Adipocyte (in vitro differentiated cells): Measurements from ENCODE around the gene QSER1.
"Not testable (repeated sequence)": the region's sequence is repeated elsewhere in the genome, so short reads cannot be mapped to it uniquely, and the experiment has no call there.

Experiments used
- DNase-seq: peaks from one replicate; pipeline ENCODE4 v3.0.0-alpha.2; 2015; ENCODE audit warnings: low read depth
- H3K27me3 ChIP-seq: replicated peaks from 2 replicates; pipeline ENCODE4 v1.7.0; 2013; ENCODE audit warnings: mild to moderate bottlenecking, low read length, moderate library complexity; ENCODE audit not compliant: control insufficient read depth, insufficient read depth
- H3K36me3 ChIP-seq: 2 replicates; pipeline ENCODE4 v1.7.0; 2013; ENCODE audit warnings: low read length, mild to moderate bottlenecking, moderate library complexity; ENCODE audit not compliant: control insufficient read depth, insufficient read depth, severe bottlenecking
- H3K4me1 ChIP-seq: 2 replicates; pipeline ENCODE4 v1.7.0; 2013; ENCODE audit warnings: mild to moderate bottlenecking, low read length, moderate library complexity; ENCODE audit not compliant: control insufficient read depth, insufficient read depth
- H3K4me3 ChIP-seq: 2 replicates; pipeline ENCODE4 v1.7.0; 2013; ENCODE audit warnings: mild to moderate bottlenecking, low read length, moderate library complexity
- H3K9ac ChIP-seq: 2 replicates; pipeline ENCODE4 v1.7.0; 2013; ENCODE audit warnings: mild to moderate bottlenecking, low read length, moderate library complexity
- H3K9me3 ChIP-seq: 2 replicates; pipeline ENCODE4 v1.7.0; 2013; ENCODE audit warnings: mild to moderate bottlenecking, low read length, moderate library complexity; ENCODE audit not compliant: control insufficient read depth

The QSER1 gene

DNA sequence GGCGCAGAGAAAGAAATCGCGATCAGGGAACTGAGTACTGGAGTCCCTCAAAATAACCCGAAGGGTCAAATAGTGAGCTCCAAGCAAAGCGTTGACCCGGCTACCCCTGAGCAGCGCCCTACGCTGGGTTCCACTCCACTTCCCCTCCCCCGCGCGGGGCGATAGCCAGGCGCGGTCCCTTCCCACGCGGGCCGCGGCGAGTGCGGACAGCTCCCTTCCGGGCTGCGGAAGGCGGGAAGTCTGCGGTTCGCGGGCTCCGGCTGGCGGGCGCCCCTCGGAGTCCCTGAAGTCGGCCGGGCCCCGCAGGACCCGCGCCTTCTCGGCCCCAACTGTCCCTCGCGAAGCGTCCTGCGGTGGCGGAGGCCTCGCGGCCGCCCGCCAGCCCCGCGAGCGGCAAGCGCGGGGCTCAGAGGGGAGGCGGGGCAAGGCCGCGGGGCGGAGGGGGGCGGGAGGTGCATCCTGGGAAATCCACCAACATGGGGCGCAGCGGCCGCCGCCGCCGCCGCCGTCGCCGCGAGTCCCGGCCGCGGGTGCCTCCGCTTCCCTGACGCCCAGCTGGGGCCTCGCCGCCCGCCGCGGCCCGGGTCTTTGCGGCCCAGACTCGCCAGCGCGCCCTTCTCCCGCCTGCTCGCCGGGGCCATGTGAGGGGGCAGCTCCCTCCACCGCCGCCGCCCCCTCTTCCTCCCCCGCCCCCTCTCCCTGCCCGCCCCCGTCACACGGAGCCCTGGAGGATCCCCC, at the start of gene QSER1:
QSER1 (plus strand) TSS at position 457 of the 738 bp plus-strand sequence. CDS start 315 bp downstream, outside the sequence.
- peak within 1 kb of the TSS; percentile 94 for H3K9ac ChIP-seq
- H3K4me1 ChIP-seq = peaks cover 21% of the 10 kb centered on the region
- peak within 1 kb of the TSS; percentile 95 for H3K4me3 ChIP-seq
- no peaks in the 10 kb centered on the region for H3K9me3 ChIP-seq
- no peaks in the 10 kb centered on the region for H3K36me3 ChIP-seq
- no peaks in the 10 kb centered on the region for H3K27me3 ChIP-seq
- DNase-seq = peak; percentile 80

DNA sequence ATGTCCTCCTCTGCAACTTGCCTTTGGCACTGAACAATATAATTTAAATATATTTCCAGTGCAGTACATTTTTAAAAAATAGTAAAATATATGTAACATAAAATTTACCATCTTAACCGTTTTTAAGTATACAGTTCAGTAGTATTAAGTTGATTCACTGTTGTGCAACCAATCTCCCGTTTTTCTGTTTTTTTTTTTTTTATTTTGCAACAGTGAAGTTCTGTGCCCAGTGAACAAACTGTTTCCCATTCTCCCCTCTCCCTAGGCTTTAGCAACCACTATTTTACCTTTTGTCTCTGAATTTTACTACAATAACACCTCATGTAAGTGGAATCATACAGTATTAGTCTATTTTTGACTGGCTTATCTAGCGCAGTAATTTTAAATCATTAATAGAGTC, 49.1 kb upstream of the QSER1 start:
- Histone ChIP-seq H3K4me1 (peaks cover 5% of the 10 kb centered on the region), H3K36me3 (no peaks in the 10 kb centered on the region), H3K4me3 (no peak overlapping the region), H3K27me3 (no peaks in the 10 kb centered on the region), H3K9me3 (no peaks in the 10 kb centered on the region), H3K9ac (no peak overlapping the region)
- DNase-seq = no peak

DNA sequence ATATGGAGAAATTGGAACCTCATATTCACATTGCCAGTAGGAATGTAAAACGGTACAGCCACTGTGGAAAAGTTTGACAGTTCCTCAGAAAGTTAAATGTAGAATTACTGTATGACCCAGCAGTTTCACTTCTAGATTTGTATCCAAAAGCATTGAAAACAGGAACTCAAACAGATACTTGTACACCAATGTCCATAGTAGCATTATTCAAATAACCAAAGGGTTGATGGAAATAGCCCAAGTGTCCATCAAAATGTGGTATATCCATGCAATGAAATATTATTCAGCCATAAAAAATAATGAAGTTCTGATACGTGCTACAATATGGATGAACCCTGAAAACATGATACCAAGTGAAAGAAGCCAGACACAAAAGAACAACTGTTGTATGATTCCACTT, 45.1 kb upstream of the QSER1 start:
- Histone ChIP-seq H3K36me3 (no peaks in the 10 kb centered on the region), H3K9ac (no peak overlapping the region), H3K4me3 (no peak overlapping the region), H3K4me1 (no peaks in the 10 kb centered on the region), H3K9me3 (no peaks in the 10 kb centered on the region), H3K27me3 (no peaks in the 10 kb centered on the region)
- DNase-seq = no peak

DNA sequence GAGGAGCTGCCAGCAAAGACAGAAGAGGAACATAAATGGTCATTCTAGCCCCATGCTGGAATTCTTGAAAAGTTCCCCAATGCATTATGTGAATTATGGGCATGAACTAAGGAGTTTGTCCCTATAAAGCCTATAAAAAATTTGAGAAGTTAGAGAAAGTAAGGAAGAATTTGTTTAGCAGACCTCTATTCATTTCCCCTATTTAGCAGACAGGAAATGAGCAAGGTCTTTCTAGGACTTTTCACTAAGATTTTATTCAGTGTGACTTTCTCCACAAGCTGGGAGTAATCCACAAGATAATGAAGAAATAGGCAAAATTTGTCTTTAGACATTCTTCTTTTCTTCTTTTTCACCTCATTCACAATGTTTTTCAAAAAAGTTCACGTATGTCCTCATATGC, 42.9 kb upstream of the QSER1 start:
- DNase-seq = no peak

DNA sequence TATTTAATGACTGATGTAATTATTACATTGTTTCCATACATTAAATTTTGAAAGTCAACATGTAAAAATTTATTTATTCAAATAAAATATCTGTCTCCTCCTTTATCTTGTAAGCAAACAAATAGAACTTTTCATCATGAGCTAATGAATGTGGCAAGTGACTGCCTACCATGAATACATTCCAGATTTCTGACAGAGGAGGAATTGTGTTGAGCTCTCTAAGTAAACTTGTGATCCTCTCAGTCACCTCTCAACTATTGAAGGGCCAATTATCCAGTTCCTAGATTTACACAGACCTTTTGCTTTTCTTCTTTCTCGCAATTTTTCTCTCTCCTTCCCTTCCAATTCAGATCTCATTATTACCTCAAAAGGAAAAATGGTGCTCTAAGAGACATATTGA, 41.4 kb upstream of the QSER1 start:
- Histone ChIP-seq H3K9ac (no peak overlapping the region), H3K4me3 (no peak overlapping the region), H3K9me3 (no peaks in the 10 kb centered on the region), H3K36me3 (no peaks in the 10 kb centered on the region), H3K4me1 (no peaks in the 10 kb centered on the region), H3K27me3 (no peaks in the 10 kb centered on the region)
- DNase-seq = no peak

More for the DNA sequence above, 42.9 kb upstream of the QSER1 start:
- H3K9me3 ChIP-seq = no peaks in the 10 kb centered on the region
- H3K36me3 ChIP-seq = no peaks in the 10 kb centered on the region
- H3K4me1 ChIP-seq = no peaks in the 10 kb centered on the region
- H3K27me3 ChIP-seq = no peaks in the 10 kb centered on the region
- H3K9ac ChIP-seq = no peak overlapping the region
- H3K4me3 ChIP-seq = no peak overlapping the region

- Histone ChIP-seq H3K4me1 (no peaks in the 10 kb centered on the region), H3K27me3 (no peaks in the 10 kb centered on the region), H3K36me3 (no peaks in the 10 kb centered on the region), H3K4me3 (no peak overlapping the region), H3K9me3 (no peaks in the 10 kb centered on the region), H3K9ac (no peak overlapping the region)
- peak; percentile 10 for DNase-seq
Measured at GRCh38 chr11:32852207-32852606, 40.4 kb upstream of the QSER1 start.

DNA sequence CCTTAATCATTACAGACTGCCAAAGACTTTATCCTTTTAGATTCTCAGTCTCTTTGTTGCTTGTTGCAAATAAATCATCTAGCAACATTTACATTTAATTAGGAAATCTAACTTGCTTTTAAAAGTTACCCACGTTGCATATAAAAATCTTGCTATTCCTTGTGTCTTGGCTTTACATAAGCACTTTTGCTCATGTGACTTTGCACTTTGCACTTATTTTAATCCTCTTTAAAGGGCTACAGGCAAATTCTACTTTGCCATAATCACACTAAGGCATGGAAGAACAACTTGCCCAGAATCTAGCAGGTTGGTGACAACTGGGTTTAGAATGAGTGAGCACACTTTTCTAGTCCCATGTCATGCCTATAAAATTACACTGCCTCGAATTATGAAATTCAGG, 37.0 kb upstream of the QSER1 start:
- no peak overlapping the region for H3K4me3 ChIP-seq
- H3K9ac ChIP-seq = no peak overlapping the region
- H3K9me3 ChIP-seq = no peaks in the 10 kb centered on the region
- no peaks in the 10 kb centered on the region for H3K36me3 ChIP-seq
- no peaks in the 10 kb centered on the region for H3K4me1 ChIP-seq
- no peaks in the 10 kb centered on the region for H3K27me3 ChIP-seq
- DNase-seq = no peak

DNA sequence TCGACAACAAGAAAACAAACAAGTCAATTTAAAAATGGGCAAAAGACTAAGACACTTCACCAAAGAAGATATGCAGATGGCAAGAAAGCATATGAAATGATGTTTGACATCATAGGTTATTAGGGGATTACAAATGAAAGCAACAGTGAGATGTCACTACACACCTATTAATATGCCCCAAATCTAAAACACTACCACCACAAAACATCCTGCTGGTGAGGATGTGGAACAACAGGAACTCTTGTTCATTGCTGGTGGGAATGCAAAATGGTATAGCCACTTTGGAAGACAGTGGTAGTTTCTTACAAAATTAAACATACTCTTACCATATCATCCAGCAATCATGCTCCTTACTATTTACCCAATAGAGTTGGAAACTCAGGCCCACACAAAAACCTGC, 33.9 kb upstream of the QSER1 start:
- H3K4me1 ChIP-seq = no peaks in the 10 kb centered on the region
- H3K36me3 ChIP-seq = no peaks in the 10 kb centered on the region
- H3K4me3 ChIP-seq = no peak overlapping the region
- no peaks in the 10 kb centered on the region for H3K27me3 ChIP-seq
- no peak overlapping the region for H3K9ac ChIP-seq
- H3K9me3 ChIP-seq = no peaks in the 10 kb centered on the region
- DNase-seq = no peak

DNA sequence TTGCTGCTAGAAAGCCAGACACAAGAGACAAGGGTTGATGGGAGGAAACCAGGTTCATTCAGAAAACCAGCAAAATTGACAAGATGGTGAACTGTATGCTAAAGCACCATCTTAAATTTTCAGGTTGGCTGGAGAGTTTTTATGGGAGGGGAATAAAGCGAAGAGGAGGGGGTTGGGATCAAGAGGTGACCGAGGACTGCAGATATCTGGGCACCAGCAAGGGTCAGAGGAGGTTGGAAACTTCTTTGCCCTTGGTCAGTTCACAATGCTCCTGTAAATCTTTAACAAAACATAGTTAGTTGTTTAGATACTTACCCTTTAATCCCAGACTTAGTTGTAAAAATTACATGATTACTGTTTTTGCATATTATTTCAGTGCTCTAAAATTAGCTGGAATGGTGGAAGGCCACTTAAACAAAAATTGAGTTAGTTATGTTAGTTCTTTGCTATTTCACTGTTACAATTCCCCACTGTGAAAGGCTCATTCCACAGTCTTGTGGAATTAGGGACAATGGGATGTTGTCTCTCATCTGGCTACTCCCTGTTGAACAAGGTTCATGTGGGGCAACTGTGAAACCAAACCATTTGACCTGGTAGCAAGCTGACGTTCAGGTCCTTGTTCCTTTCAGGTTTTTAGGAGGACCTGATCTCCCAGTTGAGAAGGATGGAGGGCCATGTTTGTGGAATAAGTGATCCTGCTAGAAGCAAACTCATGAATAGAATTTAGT, 30.6 kb upstream of the QSER1 start:
- Histone ChIP-seq H3K9ac (no peak overlapping the region), H3K4me1 (no peaks in the 10 kb centered on the region), H3K4me3 (no peak overlapping the region), H3K9me3 (peaks cover 3% of the 10 kb centered on the region), H3K36me3 (no peaks in the 10 kb centered on the region), H3K27me3 (no peaks in the 10 kb centered on the region)
- no peak for DNase-seq

DNA sequence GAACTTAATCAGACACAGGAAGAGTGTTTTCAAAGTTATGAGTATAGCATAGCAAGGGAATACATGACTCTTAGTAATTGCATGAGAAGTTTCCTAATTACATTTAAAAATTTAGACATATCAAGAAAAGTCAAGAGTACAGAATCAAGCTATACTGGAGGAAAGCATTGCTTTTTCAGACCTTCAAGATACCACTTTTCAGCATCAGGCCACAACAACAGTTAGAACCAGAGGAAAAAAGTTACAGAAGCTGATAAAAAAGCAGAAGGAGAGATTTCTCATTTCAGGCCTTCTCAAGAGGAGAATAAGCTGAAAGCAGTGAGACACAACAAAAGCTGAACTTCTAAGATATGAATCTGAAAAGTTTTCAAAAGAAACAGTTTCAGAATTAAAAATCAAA, 28.1 kb upstream of the QSER1 start:
- no peak overlapping the region for H3K4me3 ChIP-seq
- no peaks in the 10 kb centered on the region for H3K27me3 ChIP-seq
- H3K9ac ChIP-seq = no peak overlapping the region
- H3K4me1 ChIP-seq = no peaks in the 10 kb centered on the region
- no peaks in the 10 kb centered on the region for H3K36me3 ChIP-seq
- DNase-seq = no peak
- H3K9me3 ChIP-seq = peaks cover 4% of the 10 kb centered on the region

- DNase-seq, H3K4me1 ChIP-seq, H3K36me3 ChIP-seq, H3K9ac ChIP-seq, H3K27me3 ChIP-seq, H3K9me3 ChIP-seq, H3K4me3 ChIP-seq: not testable (repeated sequence)
Measured at GRCh38 chr11:32868752-32869151, 23.9 kb upstream of the QSER1 start.
